Caco-2 (cell line): ENCODE results near the gene MYO5B. TPM values are rescaled to one million over a fixed set of nuclear protein-coding genes. Genes with fewer than 3 reads are reported as not detected.

ENCODE experiments used
- BruUV-seq: library from RNA; stranded (reverse); fragments of 400-500 nt; replicated peaks from 2 replicates; lab custom pipeline; 2021; lab: Mats Ljungman, UMichigan
- CTCF ChIA-PET: fragments of 300-600 bp; sonication (Branson Sonifier 250); formaldehyde crosslinking; loops from one replicate; lab custom pipeline; 2022; ENCODE audit warnings: antibody characterized with exemption; lab: Charles Lee
- POLR2A ChIA-PET: fragments of 300-600 bp; sonication (Branson Sonifier 250); formaldehyde crosslinking; loops from one replicate; lab custom pipeline; 2022; ENCODE audit warnings: antibody characterized with exemption; lab: Charles Lee
- DNase-seq, 2 experiments: peaks; one replicate each; pipeline versions ENCODE4 v3.0.0 to v3.0.0-alpha.2; 2020 to 2022
- H3K27me3 ChIP-seq: replicated peaks from 2 replicates; pipeline ENCODE4 v1.6.0; 2011; ENCODE audit warnings: low read length; ENCODE audit not compliant: control insufficient read depth, insufficient read depth
- H3K36me3 ChIP-seq: 2 replicates; pipeline ENCODE4 v1.5.1; 2011; ENCODE audit warnings: low read length; ENCODE audit not compliant: control insufficient read depth, insufficient read depth
- H3K4me1 ChIP-seq: fragments of 250-450 bp; sonication (Bioruptor Pico); 2 replicates; pipeline ENCODE4 v1.5.1; 2020; ENCODE audit warnings: mild to moderate bottlenecking
- H3K4me3 ChIP-seq: 2 replicates; pipeline ENCODE4 v1.5.1; 2011; ENCODE audit warnings: low read depth, mild to moderate bottlenecking, control low read depth, low read length
- H3K9me3 ChIP-seq: fragments of 250-450 bp; sonication (Bioruptor Pico); 2 replicates; pipeline ENCODE4 v1.5.1; 2020; ENCODE audit warnings: mild to moderate bottlenecking, moderate library complexity
- H3K27ac Mint-ChIP-seq: one replicate; pipeline ENCODE4 v1.8.0; 2022; ENCODE audit warnings: mixed read lengths; ENCODE audit not compliant: unreplicated experiment
- H3K27me3 Mint-ChIP-seq: one replicate; pipeline ENCODE4 v1.8.0; 2022; ENCODE audit warnings: mixed read lengths; ENCODE audit not compliant: insufficient read depth, unreplicated experiment
- H3K36me3 Mint-ChIP-seq: one replicate; pipeline ENCODE4 v1.8.0; 2022; ENCODE audit warnings: mild to moderate bottlenecking, mixed read lengths; ENCODE audit not compliant: insufficient read depth, unreplicated experiment
- H3K4me1 Mint-ChIP-seq: one replicate; pipeline ENCODE4 v1.8.0; 2022; ENCODE audit warnings: low read depth, mixed read lengths; ENCODE audit not compliant: unreplicated experiment
- H3K4me3 Mint-ChIP-seq: one replicate; pipeline ENCODE4 v1.8.0; 2022; ENCODE audit warnings: mild to moderate bottlenecking, moderate library complexity, mixed read lengths; ENCODE audit not compliant: unreplicated experiment
- H3K9me3 Mint-ChIP-seq: one replicate; pipeline ENCODE4 v1.8.0; 2022; ENCODE audit warnings: mixed read lengths; ENCODE audit not compliant: unreplicated experiment
- intact Hi-C: fragments of 100-400 bp; cut with micrococcal nuclease; formaldehyde crosslinking; loops from one replicate; pipeline ENCODE4 v1.10.0; 2022; ENCODE audit not compliant: unreplicated experiment
- total RNA-seq: library from RNA; stranded (reverse); gene quantifications from 2 replicates; pipeline ENCODE4 v1.2.3, GENCODE V29; 2022
- TF ChIP-seq, protein P1 (sequence below), 2 experiments: fragments of 200-600 bp in 1 of 2; IDR thresholded peaks; 1 replicate in 1 of 2; 2 replicates in 1 of 2; pipeline versions ENCODE4 v1.5.1 to v1.8.0; 2011 to 2022; ENCODE audit warnings: antibody characterized with exemption in 1 of 2, control low read depth in 1 of 2, inconsistent platforms in 1 of 2, low read depth in 1 of 2, low read length in 1 of 2, mild to moderate bottlenecking in 1 of 2, moderate library complexity in 1 of 2; ENCODE audit not compliant: insufficient read depth in 1 of 2, severe bottlenecking in 1 of 2, unreplicated experiment in 1 of 2

Gene MYO5B
- total RNA-seq, 1 experiment from 2014 or later: 28.3 TPM

DNA sequence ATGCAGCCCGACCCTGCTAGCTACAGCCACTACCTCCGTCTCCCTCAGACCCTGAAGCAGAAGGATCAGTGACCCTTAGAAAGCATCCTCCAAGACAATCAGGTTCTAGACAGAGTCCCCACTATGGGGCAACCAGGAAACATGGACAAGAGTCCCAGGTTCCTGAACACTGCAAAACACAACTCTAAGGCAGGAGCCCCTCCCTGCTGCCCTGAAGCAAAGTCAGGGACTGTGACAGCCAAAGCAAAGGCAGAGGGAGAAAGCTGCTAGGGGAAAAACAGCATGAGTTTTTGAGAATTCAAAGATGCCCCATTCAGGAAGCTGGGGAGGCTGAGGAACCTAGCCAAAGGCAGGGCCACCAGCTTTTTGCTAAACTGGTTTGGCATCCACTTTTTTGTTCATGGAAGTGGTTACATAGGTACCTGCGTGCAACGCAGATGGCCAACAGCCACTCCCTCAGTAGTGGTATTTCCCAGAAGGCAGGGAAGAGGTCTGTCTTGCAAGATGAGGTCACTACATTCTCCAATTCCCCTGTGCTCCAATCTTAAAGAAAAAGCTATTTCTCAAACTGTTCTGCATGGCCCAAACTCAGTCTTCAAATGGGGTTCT, 33.2 kb downstream of the MYO5B start:
- no TSS peak for BruUV-seq
- no peak for DNase-seq
- intact Hi-C loops: no loop called here
- H3K36me3 Mint-ChIP-seq: no peaks in the 10 kb centered on the region
- no peaks in the 10 kb centered on the region for H3K27me3 Mint-ChIP-seq
- H3K4me1 ChIP-seq: peaks cover 33% of the 10 kb centered on the region
- H3K9me3 ChIP-seq: no peaks in the 10 kb centered on the region
- peaks cover 32% of the 10 kb centered on the region for H3K4me1 Mint-ChIP-seq
- CTCF ChIA-PET: no interaction called here
- H3K4me3 Mint-ChIP-seq: no peak overlapping the region
- no peaks in the 10 kb centered on the region for H3K27me3 ChIP-seq
- H3K9me3 Mint-ChIP-seq: no peaks in the 10 kb centered on the region
- TF ChIP-seq, protein P1, sequence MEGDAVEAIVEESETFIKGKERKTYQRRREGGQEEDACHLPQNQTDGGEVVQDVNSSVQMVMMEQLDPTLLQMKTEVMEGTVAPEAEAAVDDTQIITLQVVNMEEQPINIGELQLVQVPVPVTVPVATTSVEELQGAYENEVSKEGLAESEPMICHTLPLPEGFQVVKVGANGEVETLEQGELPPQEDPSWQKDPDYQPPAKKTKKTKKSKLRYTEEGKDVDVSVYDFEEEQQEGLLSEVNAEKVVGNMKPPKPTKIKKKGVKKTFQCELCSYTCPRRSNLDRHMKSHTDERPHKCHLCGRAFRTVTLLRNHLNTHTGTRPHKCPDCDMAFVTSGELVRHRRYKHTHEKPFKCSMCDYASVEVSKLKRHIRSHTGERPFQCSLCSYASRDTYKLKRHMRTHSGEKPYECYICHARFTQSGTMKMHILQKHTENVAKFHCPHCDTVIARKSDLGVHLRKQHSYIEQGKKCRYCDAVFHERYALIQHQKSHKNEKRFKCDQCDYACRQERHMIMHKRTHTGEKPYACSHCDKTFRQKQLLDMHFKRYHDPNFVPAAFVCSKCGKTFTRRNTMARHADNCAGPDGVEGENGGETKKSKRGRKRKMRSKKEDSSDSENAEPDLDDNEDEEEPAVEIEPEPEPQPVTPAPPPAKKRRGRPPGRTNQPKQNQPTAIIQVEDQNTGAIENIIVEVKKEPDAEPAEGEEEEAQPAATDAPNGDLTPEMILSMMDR (IDR thresholded peaks at IDR 0.05; ENCODE audit: insufficient read depth in 1 of 2, low read depth in 1 of 2, low read length in 1 of 2, severe bottlenecking in 1 of 2, unreplicated experiment in 1 of 2): no peak
- no peak overlapping the region for H3K27ac Mint-ChIP-seq
- no peaks in the 10 kb centered on the region for H3K36me3 ChIP-seq
- no peak overlapping the region for H3K4me3 ChIP-seq
- POLR2A ChIA-PET: no interaction called here

GRCh38 chr18:50159654-50160046, 35.3 kb downstream of the MYO5B start:
- Mint-ChIP-seq H3K36me3 (no peaks in the 10 kb centered on the region), H3K9me3 (no peaks in the 10 kb centered on the region), H3K27me3 (no peaks in the 10 kb centered on the region), H3K4me1 (peaks cover 33% of the 10 kb centered on the region), H3K27ac (peak overlapping the region; percentile 93), H3K4me3 (peak overlapping the region; percentile 55)
- CTCF ChIA-PET: interaction anchor here (1.4 kb wide), 1 partner anchor 44 kb away, joined by 5 read pairs; no protein-coding TSS in a partner anchor
- Histone ChIP-seq H3K4me1 (peaks cover 36% of the 10 kb centered on the region), H3K36me3 (no peaks in the 10 kb centered on the region), H3K27me3 (no peaks in the 10 kb centered on the region), H3K4me3 (no peak overlapping the region), H3K9me3 (no peaks in the 10 kb centered on the region)
- BruUV-seq: no TSS peak
- POLR2A ChIA-PET: no interaction called here
- DNase-seq: no peak
- intact Hi-C loops: loop anchor here (2.0 kb wide), 1 partner anchor 45 kb away; no protein-coding TSS in a partner anchor
- TF ChIP-seq, protein P1 (IDR thresholded peaks at IDR 0.05; ENCODE audit: insufficient read depth in 1 of 2, low read depth in 1 of 2, low read length in 1 of 2, severe bottlenecking in 1 of 2, unreplicated experiment in 1 of 2): no peak

- H3K4me1 ChIP-seq: peaks cover 40% of the 10 kb centered on the region
- H3K9me3 ChIP-seq: no peaks in the 10 kb centered on the region
- DNase-seq: peak; percentile 60 to 74
- no peaks in the 10 kb centered on the region for H3K27me3 Mint-ChIP-seq
- H3K27ac Mint-ChIP-seq: peak overlapping the region; percentile 93
- no peaks in the 10 kb centered on the region for H3K36me3 ChIP-seq
- BruUV-seq: no TSS peak
- H3K4me3 Mint-ChIP-seq: peak overlapping the region; percentile 55
- no peaks in the 10 kb centered on the region for H3K27me3 ChIP-seq
- no peaks in the 10 kb centered on the region for H3K9me3 Mint-ChIP-seq
- ChIA-PET POLR2A (no interaction called here), CTCF (interaction anchor here (0.7 to 1.4 kb wide), 3 partner anchors 11 to 68 kb away, joined by 3 to 5 read pairs (median 4); no protein-coding TSS in a partner anchor)
- H3K36me3 Mint-ChIP-seq: no peaks in the 10 kb centered on the region
- H3K4me3 ChIP-seq: no peak overlapping the region
- TF ChIP-seq, protein P1 (IDR thresholded peaks at IDR 0.05; ENCODE audit: insufficient read depth in 1 of 2, low read depth in 1 of 2, low read length in 1 of 2, severe bottlenecking in 1 of 2, unreplicated experiment in 1 of 2): no peak
- peaks cover 39% of the 10 kb centered on the region for H3K4me1 Mint-ChIP-seq
- intact Hi-C loops: loop anchor here (2.0 kb wide), 1 partner anchor 44 kb away; no protein-coding TSS in a partner anchor
Measured at GRCh38 chr18:50158866-50159653, 35.9 kb downstream of the MYO5B start.
